H9 (cell line): ENCODE measurements around the gene STXBP1. TPM values are rescaled to one million over a fixed set of nuclear protein-coding genes. Genes with fewer than 3 reads are reported as not detected.

Source experiments
- DNase-seq: peaks from one replicate; pipeline ENCODE4 v3.0.0-alpha.2; 2017
- H2AFZ ChIP-seq: one replicate; pipeline ENCODE4 v1.6.1; 2013; ENCODE audit warnings: mild to moderate bottlenecking, low read length, control low read depth, moderate library complexity
- H2AK5ac ChIP-seq: 2 replicates; pipeline ENCODE4 v1.6.1; 2013; ENCODE audit warnings: low read length, control low read depth, mixed read lengths; ENCODE audit not compliant: insufficient read length
- H2BK120ac ChIP-seq: one replicate; pipeline ENCODE4 v1.6.1; 2013; ENCODE audit warnings: low read depth, mild to moderate bottlenecking, low read length, control low read depth, inconsistent platforms; ENCODE audit not compliant: poor library complexity, severe bottlenecking
- H2BK12ac ChIP-seq: 2 replicates; pipeline ENCODE4 v1.6.1; 2013; ENCODE audit warnings: low read length, control low read depth, mixed read lengths, low read depth; ENCODE audit not compliant: insufficient read length
- H2BK15ac ChIP-seq: 2 replicates; pipeline ENCODE4 v1.6.1; 2013; ENCODE audit warnings: low read depth, low read length, control low read depth
- H2BK20ac ChIP-seq: one replicate; pipeline ENCODE4 v1.6.1; 2013; ENCODE audit warnings: low read depth, mild to moderate bottlenecking, low read length, control low read depth, inconsistent platforms; ENCODE audit not compliant: poor library complexity, severe bottlenecking
- H2BK5ac ChIP-seq: 2 replicates; pipeline ENCODE4 v1.6.1; 2013; ENCODE audit warnings: low read length, control low read depth, mixed read lengths; ENCODE audit not compliant: insufficient read length
- H3K14ac ChIP-seq: 2 replicates; pipeline ENCODE4 v1.6.1; 2013; ENCODE audit warnings: low read length, control low read depth; ENCODE audit not compliant: insufficient read depth
- H3K18ac ChIP-seq: 2 replicates; pipeline ENCODE4 v1.6.1; 2013; ENCODE audit warnings: low read depth, mild to moderate bottlenecking, mixed read lengths, low read length, control low read depth; ENCODE audit not compliant: insufficient read length
- H3K23ac ChIP-seq: 2 replicates; pipeline ENCODE4 v1.6.1; 2013; ENCODE audit warnings: low read length, control low read depth, mixed read lengths, low read depth; ENCODE audit not compliant: insufficient read length
- H3K23me2 ChIP-seq: 2 replicates; pipeline ENCODE4 v1.6.1; 2013; ENCODE audit warnings: low read depth, mild to moderate bottlenecking, mixed read lengths, low read length, control low read depth; ENCODE audit not compliant: insufficient read length, poor library complexity, severe bottlenecking
- H3K27ac ChIP-seq: 2 replicates; pipeline ENCODE4 v1.5.1; 2013; ENCODE audit warnings: low read length, control low read depth, mixed read lengths, low read depth; ENCODE audit not compliant: insufficient read length
- H3K27me3 ChIP-seq: 2 replicates; pipeline ENCODE4 v1.6.1; 2013; ENCODE audit warnings: low read length, control low read depth, inconsistent platforms; ENCODE audit not compliant: insufficient read depth
- H3K4ac ChIP-seq: 2 replicates; pipeline ENCODE4 v1.6.1; 2013; ENCODE audit warnings: low read depth, mild to moderate bottlenecking, control low read depth, inconsistent platforms, low read length, moderate library complexity
- H3K4me1 ChIP-seq: 2 replicates; pipeline ENCODE4 v1.6.1; 2013; ENCODE audit warnings: low read length, control low read depth, inconsistent platforms; ENCODE audit not compliant: insufficient read depth
- H3K4me2 ChIP-seq: 2 replicates; pipeline ENCODE4 v1.6.1; 2013; ENCODE audit warnings: low read length, control low read depth, mixed read lengths; ENCODE audit not compliant: insufficient read length, insufficient read depth
- H3K56ac ChIP-seq: 2 replicates; pipeline ENCODE4 v1.6.1; 2013; ENCODE audit warnings: low read depth, mild to moderate bottlenecking, mixed read lengths, low read length, control low read depth; ENCODE audit not compliant: insufficient read length
- H3K79me1 ChIP-seq: 2 replicates; pipeline ENCODE4 v1.6.1; 2013; ENCODE audit warnings: low read depth, mild to moderate bottlenecking, moderate library complexity, low read length, control low read depth, inconsistent platforms; ENCODE audit not compliant: insufficient read depth, poor library complexity, severe bottlenecking
- H3K79me2 ChIP-seq: 2 replicates; pipeline ENCODE4 v1.6.1; 2013; ENCODE audit warnings: low read length, control low read depth, inconsistent platforms; ENCODE audit not compliant: insufficient read depth
- H3K9ac ChIP-seq: 2 replicates; pipeline ENCODE4 v1.6.1; 2013; ENCODE audit warnings: low read length, control low read depth, mixed read lengths; ENCODE audit not compliant: insufficient read length; ENCODE audit errors: extremely low read depth
- H3K9me3 ChIP-seq: one replicate; pipeline ENCODE4 v1.6.1; 2013; ENCODE audit warnings: low read depth, low read length, inconsistent platforms; ENCODE audit not compliant: control insufficient read depth
- H3T11ph ChIP-seq: one replicate; pipeline ENCODE4 v1.6.1; 2013; ENCODE audit warnings: mild to moderate bottlenecking, low read length, control low read depth, inconsistent platforms
- H4K20me1 ChIP-seq: one replicate; pipeline ENCODE4 v1.6.1; 2013; ENCODE audit not compliant: control insufficient read depth, insufficient read length, insufficient read depth
- H4K5ac ChIP-seq: 2 replicates; pipeline ENCODE4 v1.6.1; 2013; ENCODE audit warnings: low read depth, mild to moderate bottlenecking, mixed read lengths, low read length, control low read depth; ENCODE audit not compliant: insufficient read length
- H4K8ac ChIP-seq: replicated peaks from 2 replicates; pipeline ENCODE4 v1.6.1; 2013; ENCODE audit warnings: low read length, control low read depth, mixed read lengths, low read depth; ENCODE audit not compliant: insufficient read length
- H4K91ac ChIP-seq: 2 replicates; pipeline ENCODE4 v1.6.1; 2013; ENCODE audit warnings: low read depth, mild to moderate bottlenecking, moderate library complexity, mixed read lengths, low read length, control low read depth; ENCODE audit not compliant: insufficient read length
- H3K27ac Mint-ChIP-seq, 3 experiments: 2 replicates in 2 of 3; 3 replicates in 1 of 3; pipeline ENCODE4 v1.8.0; 2020 to 2021; ENCODE audit warnings: mixed read lengths in 3 of 3, mild to moderate bottlenecking in 1 of 3, moderate library complexity in 1 of 3
- H3K27me3 Mint-ChIP-seq: 2 replicates; pipeline ENCODE4 v1.8.0; 2021; ENCODE audit warnings: low read depth, mild to moderate bottlenecking, moderate library complexity, mixed read lengths
- H3K36me3 Mint-ChIP-seq, 3 experiments: 2 replicates in 2 of 3; 3 replicates in 1 of 3; pipeline ENCODE4 v1.8.0; 2020 to 2021; ENCODE audit warnings: low read depth in 3 of 3, mixed read lengths in 3 of 3; ENCODE audit not compliant: insufficient read depth in 1 of 3
- H3K4me1 Mint-ChIP-seq, 2 experiments: 2 replicates each; pipeline ENCODE4 v1.8.0; 2020; ENCODE audit warnings: mixed read lengths in 2 of 2
- H3K4me3 Mint-ChIP-seq, 2 experiments: 2 replicates in 1 of 2; 3 replicates in 1 of 2; pipeline ENCODE4 v1.8.0; 2020 to 2021; ENCODE audit warnings: mild to moderate bottlenecking in 2 of 2, mixed read lengths in 2 of 2, moderate library complexity in 1 of 2
- H3K9me3 Mint-ChIP-seq, 2 experiments: 2 replicates in 1 of 2; 3 replicates in 1 of 2; pipeline ENCODE4 v1.8.0; 2020; ENCODE audit warnings: mild to moderate bottlenecking in 2 of 2, mixed read lengths in 2 of 2, moderate library complexity in 1 of 2
- WGBS: extraction: QIAGEN DNeasy Blood & Tissue Kit; methylation state at CpG from one replicate; pipeline ENCODE4 v1.1.7; 2013; ENCODE audit warnings: missing lambda C conversion rate, low lambda C conversion rate, mixed read lengths; ENCODE audit not compliant: insufficient read length; ENCODE audit errors: extremely low coverage; 5-methylcytosine and 5-hydroxymethylcytosine counted together
- total RNA-seq: library from RNA; stranded (reverse); gene quantifications from 2 replicates; pipeline ENCODE4 v1.2.1, GENCODE V29; 2021
- TF ChIP-seq, protein P1 (sequence below): fragments of 200-600 bp; sonication (generic); conservative IDR thresholded peaks from 3 replicates; pipeline ENCODE4 v1.8.0; 2021; ENCODE audit warnings: antibody characterized with exemption, mild to moderate bottlenecking

Gene STXBP1
- total RNA-seq, 1 experiment from 2014 or later, result 22.3 TPM

DNA sequence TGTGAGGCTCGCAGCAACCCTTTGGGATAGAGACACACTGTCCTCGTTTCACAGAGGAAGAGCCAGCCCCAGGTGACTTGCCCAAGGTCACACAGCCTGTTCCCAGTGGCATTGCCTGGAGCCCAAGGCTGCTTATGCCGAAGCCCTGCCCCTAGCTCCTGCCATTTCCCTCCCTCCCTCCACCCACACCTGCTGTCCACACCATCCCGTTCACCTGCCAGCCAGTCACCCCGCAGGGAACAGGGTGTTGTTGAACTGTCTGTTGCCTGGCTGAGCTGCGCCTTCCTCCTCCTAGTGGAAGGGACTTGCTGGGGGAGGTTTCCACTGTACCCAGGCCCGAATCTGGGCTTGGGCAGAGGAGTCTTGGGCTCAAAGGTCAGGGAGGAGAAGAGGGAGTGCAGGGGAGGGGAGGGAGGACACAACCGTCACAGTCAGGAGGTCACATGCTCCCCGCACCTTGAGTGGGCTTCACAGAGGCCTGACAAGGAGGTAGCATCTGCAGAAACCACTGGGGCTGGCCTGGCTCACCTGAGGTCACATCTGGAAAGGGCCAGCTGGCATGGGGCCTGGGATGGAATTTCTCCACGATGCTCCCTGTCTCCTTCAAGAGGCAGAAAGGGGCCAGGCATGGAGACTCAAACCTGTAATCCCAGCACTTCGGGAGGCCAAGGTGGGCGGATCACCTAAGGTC, 110.1 kb downstream of the STXBP1 start:
- peaks cover 0 to 12% of the 10 kb centered on the region in 2 experiments; a peak in 3 of 4 replicates for H3K4me1 Mint-ChIP-seq
- H3K27me3 Mint-ChIP-seq, result no peaks in the 10 kb centered on the region
- H2BK12ac ChIP-seq, result no peak overlapping the region
- H3K4ac ChIP-seq, result no peak overlapping the region
- no peaks in the 10 kb centered on the region; the same call in 1 of the 2 replicates for H3K4me1 ChIP-seq
- no peak overlapping the region for H2BK15ac ChIP-seq
- H3T11ph ChIP-seq, result no peak overlapping the region
- H3K18ac ChIP-seq, result no peak overlapping the region
- H3K23me2 ChIP-seq, result no peaks in the 10 kb centered on the region
- no peak for DNase-seq
- no peaks in the 10 kb centered on the region for H4K20me1 ChIP-seq
- H3K9me3 Mint-ChIP-seq, result no peaks in the 10 kb centered on the region; a peak in 1 of 5 replicates
- H3K14ac ChIP-seq, result no peak overlapping the region
- no peaks in the 10 kb centered on the region for H3K27me3 ChIP-seq
- TF ChIP-seq, protein P1, sequence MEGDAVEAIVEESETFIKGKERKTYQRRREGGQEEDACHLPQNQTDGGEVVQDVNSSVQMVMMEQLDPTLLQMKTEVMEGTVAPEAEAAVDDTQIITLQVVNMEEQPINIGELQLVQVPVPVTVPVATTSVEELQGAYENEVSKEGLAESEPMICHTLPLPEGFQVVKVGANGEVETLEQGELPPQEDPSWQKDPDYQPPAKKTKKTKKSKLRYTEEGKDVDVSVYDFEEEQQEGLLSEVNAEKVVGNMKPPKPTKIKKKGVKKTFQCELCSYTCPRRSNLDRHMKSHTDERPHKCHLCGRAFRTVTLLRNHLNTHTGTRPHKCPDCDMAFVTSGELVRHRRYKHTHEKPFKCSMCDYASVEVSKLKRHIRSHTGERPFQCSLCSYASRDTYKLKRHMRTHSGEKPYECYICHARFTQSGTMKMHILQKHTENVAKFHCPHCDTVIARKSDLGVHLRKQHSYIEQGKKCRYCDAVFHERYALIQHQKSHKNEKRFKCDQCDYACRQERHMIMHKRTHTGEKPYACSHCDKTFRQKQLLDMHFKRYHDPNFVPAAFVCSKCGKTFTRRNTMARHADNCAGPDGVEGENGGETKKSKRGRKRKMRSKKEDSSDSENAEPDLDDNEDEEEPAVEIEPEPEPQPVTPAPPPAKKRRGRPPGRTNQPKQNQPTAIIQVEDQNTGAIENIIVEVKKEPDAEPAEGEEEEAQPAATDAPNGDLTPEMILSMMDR, result no peak
- no peaks in the 10 kb centered on the region for H3K79me1 ChIP-seq
- no peaks in the 10 kb centered on the region for H3K36me3 Mint-ChIP-seq
- no peak overlapping the region for H2AFZ ChIP-seq
- no peak overlapping the region for H4K5ac ChIP-seq
- no peak overlapping the region; a peak in 1 of 5 replicates for H3K4me3 Mint-ChIP-seq
- H3K4me2 ChIP-seq, result no peak overlapping the region
- no peak overlapping the region for H2BK20ac ChIP-seq
- H2BK120ac ChIP-seq, result no peak overlapping the region
- no peak overlapping the region for H3K27ac ChIP-seq
- H3K9me3 ChIP-seq, result no peaks in the 10 kb centered on the region
- no peak overlapping the region for H3K23ac ChIP-seq
- no peak overlapping the region for H4K8ac ChIP-seq
- no peaks in the 10 kb centered on the region for H3K79me2 ChIP-seq
- no peak overlapping the region for H4K91ac ChIP-seq
- H3K56ac ChIP-seq, result no peak overlapping the region
- no peak overlapping the region for H2BK5ac ChIP-seq
- peak overlapping the region in 1 of 3 experiments; percentile 64; a peak in 1 of 7 replicates for H3K27ac Mint-ChIP-seq
- no peak overlapping the region for H2AK5ac ChIP-seq
- no peak overlapping the region for H3K9ac ChIP-seq
- WGBS, result no CpG with 5 or more reads among the region's 12 CpGs
